ENCODE results near the gene CDADC1. TPM values are rescaled to one million over a fixed set of nuclear protein-coding genes. Genes with fewer than 3 reads are reported as not detected.
A peak's percentile ranks its signal among the peaks of the same experiment; 100 is the strongest.

CDADC1 gene
- total and polyA plus RNA-seq, 11 donors = 2.8 to 10.8 (median 10.2) TPM

- Histone ChIP-seq H3K27me3 (peaks cover 8 to 35% (median 19%) of the 10 kb centered on the region in 9 donors), H3K9me3 (no peaks in the 10 kb centered on the region), H3K4me3 (no peak overlapping the region), H3K4me1 (peaks cover 0 to 12% (median 3%) of the 10 kb centered on the region in 12 donors), H3K36me3 (no peaks in the 10 kb centered on the region), H3K27ac (no peak overlapping the region)
- TF ChIP-seq CTCF (IDR thresholded peaks at IDR 0.05) (no peak), POLR2A (IDR thresholded peaks at IDR 0.05) (no peak)
- DNase-seq (no peak), ATAC-seq (peak in 3 of 4 donors; percentile 62 to 86 (median 83))
- intact Hi-C loops (cut with DNase I) = no loop called here
- 45 to 55% (median 49%) methylated on average over 5 of the region's 5 CpGs for WGBS, 4 donors
These were observed 22.3 kb upstream of the CDADC1 start for GRCh38 chr13:49225223-49226042.

- no peak overlapping the region for H3K27ac ChIP-seq
- no peaks in the 10 kb centered on the region for H3K9me3 ChIP-seq
- H3K27me3 ChIP-seq = peaks cover 0 to 23% (median 9%) of the 10 kb centered on the region in 9 donors
- ATAC-seq (no peak), DNase-seq (no peak)
- 88 to 97% (median 90%) methylated on average over 5 of the region's 5 CpGs for WGBS, 4 donors
- intact Hi-C loops (cut with DNase I) = no loop called here
- no peak for TF ChIP-seq CTCF (IDR thresholded peaks at IDR 0.05)
- TF ChIP-seq POLR2A (IDR thresholded peaks at IDR 0.05) = no peak
- peaks cover 0 to 4% (median 0%) of the 10 kb centered on the region in 12 donors for H3K4me1 ChIP-seq
- H3K36me3 ChIP-seq = no peaks in the 10 kb centered on the region
- no peak overlapping the region for H3K4me3 ChIP-seq
These were observed 21.1 kb upstream of the CDADC1 start for GRCh38 chr13:49226613-49227012.

GRCh38 chr13:49234741-49235140, 13.0 kb upstream of the CDADC1 start:
- DNase-seq (no peak), ATAC-seq (no peak)
- Histone ChIP-seq H3K27ac (no peak overlapping the region), H3K27me3 (no peaks in the 10 kb centered on the region), H3K36me3 (no peaks in the 10 kb centered on the region), H3K4me1 (no peaks in the 10 kb centered on the region), H3K9me3 (no peaks in the 10 kb centered on the region), H3K4me3 (no peak overlapping the region)
- intact Hi-C loops (cut with DNase I) = no loop called here
- 90 to 95% (median 92%) methylated on average over 3 of the region's 3 CpGs for WGBS, 4 donors
- TF ChIP-seq POLR2A (IDR thresholded peaks at IDR 0.05) (no peak), CTCF (IDR thresholded peaks at IDR 0.05) (no peak)

GRCh38 chr13:49235856-49236431, 11.8 kb upstream of the CDADC1 start:
- H3K27me3 ChIP-seq = no peaks in the 10 kb centered on the region
- H3K4me1 ChIP-seq = no peaks in the 10 kb centered on the region
- H3K36me3 ChIP-seq = no peaks in the 10 kb centered on the region
- no peak for TF ChIP-seq CTCF (IDR thresholded peaks at IDR 0.05)
- DNase-seq (no peak), ATAC-seq (no peak)
- intact Hi-C loops (cut with DNase I) = no loop called here
- H3K27ac ChIP-seq = no peak overlapping the region
- H3K9me3 ChIP-seq = no peaks in the 10 kb centered on the region
- H3K4me3 ChIP-seq = no peak overlapping the region
- WGBS, 4 donors = 83 to 94% (median 93%) methylated on average over 6 of the region's 6 CpGs
